ENCODE data around the gene LARP6.
"Not testable (repeated sequence)": the region's sequence is repeated elsewhere in the genome, so short reads cannot be mapped to it uniquely, and the experiment has no call there.

LARP6 gene

DNA sequence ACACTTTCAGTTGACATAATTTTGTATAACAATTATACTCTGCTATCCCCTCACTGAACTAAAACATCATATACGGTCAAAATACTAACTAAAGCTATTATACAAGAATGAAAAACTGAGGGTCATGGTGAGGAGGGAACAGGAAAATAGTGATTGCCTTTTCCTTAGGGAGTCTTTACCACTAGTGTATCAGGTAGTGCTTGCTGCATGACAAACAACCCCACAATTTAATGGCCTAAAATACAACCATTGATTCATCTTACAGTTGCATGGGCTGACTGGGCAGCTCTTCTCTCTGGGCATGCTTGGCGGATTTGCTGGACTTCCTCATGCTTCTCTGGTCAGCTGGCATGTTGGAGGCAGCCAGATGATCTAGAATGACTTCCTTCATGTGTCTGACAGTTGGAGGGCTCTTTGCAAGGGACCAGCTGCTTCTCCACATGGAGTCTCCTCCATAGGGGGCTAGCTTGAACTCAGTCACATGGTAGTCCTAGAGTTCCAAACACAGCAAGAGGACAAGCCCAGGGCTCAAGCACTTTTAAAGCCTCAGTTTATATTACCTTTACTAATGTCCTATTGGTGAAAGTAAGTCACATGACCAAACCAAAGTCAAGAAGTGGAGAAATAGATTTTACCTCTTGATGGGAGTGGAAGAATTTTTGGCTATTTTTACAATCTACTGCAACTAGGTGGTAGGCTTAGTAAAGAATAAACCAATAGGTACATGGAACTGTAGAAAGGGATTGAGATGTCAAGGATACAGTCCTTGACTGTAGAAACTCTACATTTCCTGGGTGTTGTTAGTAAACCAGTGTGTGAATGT, 19.5 kb upstream of the LARP6 start:
- Histone ChIP-seq H3K9me3 (replicated peaks; ENCODE audit: low read length) (no peaks in the 10 kb centered on the region), H3K4me2 (ENCODE audit: low read length) (no peak overlapping the region), H3K9ac (ENCODE audit: low read depth, low read length) (no peak overlapping the region), H3K27me3 (ENCODE audit: control insufficient read depth, insufficient read depth, low read length) (no peaks in the 10 kb centered on the region), H3K36me3 (ENCODE audit: insufficient read depth, low read length) (no peaks in the 10 kb centered on the region), H3K4me3 (ENCODE audit: low read length) (no peak overlapping the region), H3K4me1 (ENCODE audit: control insufficient read depth, insufficient read depth, low read length) (peaks cover 16% of the 10 kb centered on the region)

DNA sequence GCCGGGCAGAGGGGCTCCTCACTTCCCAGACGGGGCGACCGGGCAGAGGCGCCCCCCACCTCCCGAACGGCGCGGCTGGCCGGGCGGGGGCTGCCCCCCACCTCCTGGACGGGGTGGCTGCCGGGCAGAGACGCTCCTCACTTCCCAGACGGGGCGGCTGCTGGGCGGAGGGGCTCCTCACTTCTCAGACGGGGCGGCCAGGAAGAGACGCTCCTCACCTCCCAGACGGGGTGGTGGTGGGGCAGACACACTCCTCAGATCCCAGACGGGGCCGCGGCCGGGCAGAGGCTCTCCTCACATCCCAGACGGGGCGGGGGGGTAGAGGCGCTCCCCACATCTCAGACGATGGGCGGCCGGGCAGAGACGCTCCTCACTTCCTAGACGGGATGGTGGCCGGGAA, 17.5 kb upstream of the LARP6 start:
- not testable (repeated sequence) for H3K27me3 ChIP-seq (ENCODE audit: control insufficient read depth, insufficient read depth, low read length); H3K4me2 ChIP-seq (ENCODE audit: low read length); H3K9ac ChIP-seq (ENCODE audit: low read depth, low read length); H3K4me3 ChIP-seq (ENCODE audit: low read length); H3K9me3 ChIP-seq (replicated peaks; ENCODE audit: low read length); H3K36me3 ChIP-seq (ENCODE audit: insufficient read depth, low read length)
- H3K4me1 ChIP-seq (ENCODE audit: control insufficient read depth, insufficient read depth, low read length): peaks cover 32% of the 10 kb centered on the region

DNA sequence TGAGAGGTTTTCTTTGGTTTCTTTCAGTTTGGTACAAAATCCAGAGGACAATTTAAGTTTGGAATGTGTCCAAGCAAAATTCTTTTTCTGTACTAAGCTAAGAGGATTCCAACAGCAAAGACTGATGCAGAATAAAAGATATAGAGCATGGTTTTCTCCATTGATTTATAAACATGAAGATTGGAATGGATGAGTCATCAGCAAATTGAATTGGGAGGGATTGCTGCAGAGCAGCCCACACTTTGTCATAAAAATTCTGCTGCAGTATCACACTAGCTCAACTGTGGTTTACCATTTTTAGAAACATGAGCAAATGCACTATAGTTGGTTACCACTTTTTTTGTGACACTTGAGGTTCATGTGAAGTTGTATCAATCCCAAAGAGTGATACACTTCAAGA, 16.1 kb upstream of the LARP6 start:
- peaks cover 32% of the 10 kb centered on the region for H3K4me1 ChIP-seq (ENCODE audit: control insufficient read depth, insufficient read depth, low read length)
- H3K9ac ChIP-seq (ENCODE audit: low read depth, low read length): no peak overlapping the region
- H3K27me3 ChIP-seq (ENCODE audit: control insufficient read depth, insufficient read depth, low read length): no peaks in the 10 kb centered on the region
- peak overlapping the region; percentile 5 for H3K4me2 ChIP-seq (ENCODE audit: low read length)
- no peaks in the 10 kb centered on the region for H3K9me3 ChIP-seq (replicated peaks; ENCODE audit: low read length)
- H3K36me3 ChIP-seq (ENCODE audit: insufficient read depth, low read length): no peaks in the 10 kb centered on the region
- H3K4me3 ChIP-seq (ENCODE audit: low read length): no peak overlapping the region

DNA sequence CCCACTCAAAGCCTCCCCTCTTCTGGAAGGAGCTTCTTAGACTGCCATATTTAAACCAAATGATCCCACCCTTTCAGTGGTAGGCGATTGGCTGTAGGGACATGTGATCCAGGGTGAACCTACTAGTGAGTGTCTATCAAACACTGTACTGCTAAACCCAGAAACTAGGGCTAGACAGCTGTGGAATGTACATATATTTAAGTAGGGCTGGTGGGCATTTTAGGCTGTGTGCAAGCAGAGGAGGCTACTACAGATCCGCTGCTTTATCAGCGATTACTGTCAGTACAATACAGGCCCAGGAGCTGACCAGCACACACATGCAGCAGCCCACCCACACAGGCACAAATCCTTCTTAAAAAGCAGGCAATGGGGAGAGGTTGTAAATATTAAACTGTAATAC, 15.4 kb upstream of the LARP6 start:
- H3K27me3 ChIP-seq (ENCODE audit: control insufficient read depth, insufficient read depth, low read length): no peaks in the 10 kb centered on the region
- no peaks in the 10 kb centered on the region for H3K36me3 ChIP-seq (ENCODE audit: insufficient read depth, low read length)
- no peak overlapping the region for H3K4me3 ChIP-seq (ENCODE audit: low read length)
- no peak overlapping the region for H3K4me2 ChIP-seq (ENCODE audit: low read length)
- no peak overlapping the region for H3K9ac ChIP-seq (ENCODE audit: low read depth, low read length)
- H3K4me1 ChIP-seq (ENCODE audit: control insufficient read depth, insufficient read depth, low read length): peaks cover 30% of the 10 kb centered on the region
- H3K9me3 ChIP-seq (replicated peaks; ENCODE audit: low read length): no peaks in the 10 kb centered on the region

DNA sequence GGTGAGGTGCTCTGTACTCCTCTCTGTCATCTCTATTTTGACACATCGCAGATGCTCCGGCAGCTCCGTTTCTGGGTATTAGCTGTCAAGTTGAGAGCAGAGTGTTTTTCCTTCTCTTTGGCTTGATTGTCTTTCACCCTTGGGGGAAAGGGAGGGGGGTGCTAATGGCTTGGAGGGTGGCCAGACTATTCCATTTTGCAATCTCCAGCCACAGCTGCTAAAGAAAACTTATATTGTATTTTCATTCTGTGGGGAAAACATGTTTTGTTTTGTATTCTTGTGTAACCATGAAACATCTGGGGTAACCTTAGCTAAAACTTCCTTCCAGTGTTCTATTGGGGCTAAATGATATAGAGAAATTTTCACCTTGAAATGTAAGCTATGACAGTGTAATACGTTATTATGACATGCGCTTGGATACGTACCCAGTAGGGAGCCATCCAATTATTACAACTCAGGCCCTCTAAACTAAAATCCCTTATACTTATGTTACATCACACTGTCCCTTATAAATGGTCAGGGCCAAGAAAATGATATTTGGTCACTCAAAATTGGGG, 14.0 kb upstream of the LARP6 start:
- H3K4me3 ChIP-seq (ENCODE audit: low read length): no peak overlapping the region
- H3K9ac ChIP-seq (ENCODE audit: low read depth, low read length): no peak overlapping the region
- no peaks in the 10 kb centered on the region for H3K9me3 ChIP-seq (replicated peaks; ENCODE audit: low read length)
- H3K27me3 ChIP-seq (ENCODE audit: control insufficient read depth, insufficient read depth, low read length): no peaks in the 10 kb centered on the region
- peaks cover 42% of the 10 kb centered on the region for H3K4me1 ChIP-seq (ENCODE audit: control insufficient read depth, insufficient read depth, low read length)
- peak overlapping the region; percentile 45 for H3K4me2 ChIP-seq (ENCODE audit: low read length)
- no peaks in the 10 kb centered on the region for H3K36me3 ChIP-seq (ENCODE audit: insufficient read depth, low read length)

DNA sequence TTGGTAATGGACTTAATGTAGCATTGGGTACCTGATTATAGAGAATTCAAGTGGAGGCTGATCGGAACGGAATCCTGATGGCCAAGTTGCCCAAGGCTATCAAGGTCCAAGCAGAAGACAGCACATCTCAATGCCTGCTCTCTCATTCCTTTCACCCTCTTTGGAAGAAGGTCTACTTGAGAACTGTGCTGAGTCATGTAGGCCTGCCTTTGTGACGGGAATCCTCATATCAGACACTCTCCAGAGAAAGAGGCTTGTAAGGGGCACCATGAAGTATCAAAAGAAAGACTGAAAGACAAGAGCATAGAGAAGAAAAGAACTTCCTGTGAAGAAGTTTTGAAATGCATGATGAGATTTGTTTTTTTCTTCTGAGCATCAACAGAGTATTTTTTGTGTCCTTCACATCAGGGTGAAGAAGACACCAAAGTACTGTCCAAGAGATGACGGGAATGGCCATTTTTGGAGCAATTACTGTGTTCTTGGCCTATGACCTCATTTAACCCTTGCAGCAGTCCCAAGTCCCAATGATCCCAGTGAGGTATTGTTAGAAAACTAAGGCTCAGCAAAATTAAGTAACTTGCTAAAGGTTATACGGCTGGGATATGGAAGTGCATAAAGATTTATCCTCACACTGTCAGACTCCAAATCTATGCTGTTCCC, 13.2 kb upstream of the LARP6 start:
- Histone ChIP-seq H3K27me3 (ENCODE audit: control insufficient read depth, insufficient read depth, low read length) (no peaks in the 10 kb centered on the region), H3K9ac (ENCODE audit: low read depth, low read length) (no peak overlapping the region), H3K4me3 (ENCODE audit: low read length) (no peak overlapping the region), H3K4me1 (ENCODE audit: control insufficient read depth, insufficient read depth, low read length) (peaks cover 45% of the 10 kb centered on the region), H3K36me3 (ENCODE audit: insufficient read depth, low read length) (no peaks in the 10 kb centered on the region), H3K4me2 (ENCODE audit: low read length) (no peak overlapping the region), H3K9me3 (replicated peaks; ENCODE audit: low read length) (no peaks in the 10 kb centered on the region)

DNA sequence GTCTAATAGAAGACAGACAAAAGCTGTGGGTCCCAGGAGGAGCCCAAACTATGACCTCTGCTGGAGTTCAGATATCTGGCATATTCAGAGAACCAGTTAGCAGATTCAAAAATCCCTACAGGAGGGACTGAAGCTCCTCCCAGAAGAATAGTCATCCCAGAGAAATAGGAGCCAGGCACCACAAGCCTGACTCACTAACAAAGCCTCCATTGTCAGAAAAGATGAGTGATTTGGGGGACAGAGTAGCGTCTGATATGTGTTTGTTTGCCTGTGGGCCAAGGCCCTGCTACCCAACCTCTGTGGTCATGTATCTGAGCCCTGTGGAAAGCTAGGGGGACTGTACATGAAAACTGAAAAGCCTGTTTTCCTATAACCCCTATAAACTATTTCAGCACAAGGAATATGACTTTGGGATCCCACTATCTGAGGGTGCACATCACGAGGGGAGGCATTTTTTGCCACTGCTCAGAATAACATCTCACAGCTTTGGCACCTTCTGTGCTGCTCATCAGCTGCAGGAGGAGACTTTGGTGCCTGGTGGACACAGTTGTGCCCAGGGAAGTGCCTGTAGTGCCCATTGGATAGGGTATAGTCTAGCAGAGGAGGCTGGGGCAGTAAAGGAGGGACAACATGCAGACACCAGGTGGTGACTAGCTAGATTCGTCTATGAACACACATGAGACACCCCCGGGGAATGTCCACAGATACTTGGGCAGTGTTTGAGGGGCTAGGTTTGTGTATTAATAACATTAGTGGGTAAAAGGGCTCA, 9.7 kb upstream of the LARP6 start:
- peak overlapping the region; percentile 33 for H3K9ac ChIP-seq (ENCODE audit: low read depth, low read length)
- peaks cover 32% of the 10 kb centered on the region for H3K4me1 ChIP-seq (ENCODE audit: control insufficient read depth, insufficient read depth, low read length)

DNA sequence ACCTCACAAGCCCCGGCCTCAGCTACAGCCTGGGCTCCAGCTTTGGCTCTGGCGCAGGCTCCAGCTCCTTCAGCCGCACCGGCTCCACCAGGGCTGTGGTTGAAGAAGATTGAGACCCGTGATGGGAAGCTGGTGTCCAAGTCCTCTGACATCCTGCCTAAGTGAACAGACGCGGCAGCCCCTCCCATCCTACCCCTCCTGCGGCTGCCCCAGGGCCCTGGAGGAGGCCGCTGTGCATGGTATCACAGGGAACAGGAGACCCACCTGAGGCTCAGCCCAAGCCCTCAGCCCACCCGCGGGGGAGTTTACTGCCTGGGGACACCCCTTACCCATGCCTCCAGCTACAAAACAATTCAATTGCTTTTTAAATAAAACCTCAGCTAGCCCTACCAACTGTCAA, 6.0 kb upstream of the LARP6 start:
- Histone ChIP-seq H3K9ac (ENCODE audit: low read depth, low read length) (no peak overlapping the region), H3K36me3 (ENCODE audit: insufficient read depth, low read length) (no peaks in the 10 kb centered on the region), H3K4me1 (ENCODE audit: control insufficient read depth, insufficient read depth, low read length) (peaks cover 43% of the 10 kb centered on the region), H3K27me3 (ENCODE audit: control insufficient read depth, insufficient read depth, low read length) (no peaks in the 10 kb centered on the region), H3K9me3 (replicated peaks; ENCODE audit: low read length) (no peaks in the 10 kb centered on the region), H3K4me3 (ENCODE audit: low read length) (no peak overlapping the region), H3K4me2 (ENCODE audit: low read length) (no peak overlapping the region)

More for the DNA sequence above, 9.7 kb upstream of the LARP6 start:
- H3K4me2 ChIP-seq (ENCODE audit: low read length): peak overlapping the region; percentile 38
- no peaks in the 10 kb centered on the region for H3K36me3 ChIP-seq (ENCODE audit: insufficient read depth, low read length)
- H3K4me3 ChIP-seq (ENCODE audit: low read length): no peak overlapping the region
- H3K9me3 ChIP-seq (replicated peaks; ENCODE audit: low read length): no peaks in the 10 kb centered on the region
- no peaks in the 10 kb centered on the region for H3K27me3 ChIP-seq (ENCODE audit: control insufficient read depth, insufficient read depth, low read length)

DNA sequence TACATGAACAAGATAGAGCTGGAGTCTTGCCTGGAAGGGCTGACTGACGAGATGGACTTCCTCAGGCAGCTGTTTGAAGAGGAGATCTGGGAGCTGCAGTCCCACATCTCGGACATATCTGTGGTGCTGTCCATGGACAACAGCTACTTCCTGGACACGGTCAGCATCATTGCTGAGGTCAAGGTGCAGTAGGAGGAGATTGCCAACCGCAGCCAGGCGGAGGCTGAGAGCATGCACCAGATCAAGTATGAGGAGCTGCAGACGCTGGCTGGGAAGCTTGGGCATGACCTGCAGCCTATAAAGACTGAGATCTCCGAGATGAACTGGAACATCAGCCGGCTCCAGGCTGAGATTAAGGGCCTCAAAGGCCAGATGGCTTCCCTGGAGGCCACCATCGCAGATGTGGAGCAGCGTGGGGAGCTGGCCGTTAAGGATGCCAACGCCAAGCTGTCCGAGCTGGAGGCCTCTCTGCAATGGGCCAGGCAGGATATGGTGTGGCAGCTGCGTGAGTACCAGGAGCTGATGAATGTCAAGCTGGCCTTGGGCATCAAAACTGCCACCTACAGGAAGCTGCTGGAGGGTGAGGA, 5.5 kb upstream of the LARP6 start:
- Histone ChIP-seq H3K4me2 (ENCODE audit: low read length) (no peak overlapping the region), H3K4me1 (ENCODE audit: control insufficient read depth, insufficient read depth, low read length) (peaks cover 48% of the 10 kb centered on the region), H3K4me3 (ENCODE audit: low read length) (no peak overlapping the region), H3K9me3 (replicated peaks; ENCODE audit: low read length) (no peaks in the 10 kb centered on the region), H3K36me3 (ENCODE audit: insufficient read depth, low read length) (no peaks in the 10 kb centered on the region), H3K27me3 (ENCODE audit: control insufficient read depth, insufficient read depth, low read length) (no peaks in the 10 kb centered on the region), H3K9ac (ENCODE audit: low read depth, low read length) (no peak overlapping the region)

DNA sequence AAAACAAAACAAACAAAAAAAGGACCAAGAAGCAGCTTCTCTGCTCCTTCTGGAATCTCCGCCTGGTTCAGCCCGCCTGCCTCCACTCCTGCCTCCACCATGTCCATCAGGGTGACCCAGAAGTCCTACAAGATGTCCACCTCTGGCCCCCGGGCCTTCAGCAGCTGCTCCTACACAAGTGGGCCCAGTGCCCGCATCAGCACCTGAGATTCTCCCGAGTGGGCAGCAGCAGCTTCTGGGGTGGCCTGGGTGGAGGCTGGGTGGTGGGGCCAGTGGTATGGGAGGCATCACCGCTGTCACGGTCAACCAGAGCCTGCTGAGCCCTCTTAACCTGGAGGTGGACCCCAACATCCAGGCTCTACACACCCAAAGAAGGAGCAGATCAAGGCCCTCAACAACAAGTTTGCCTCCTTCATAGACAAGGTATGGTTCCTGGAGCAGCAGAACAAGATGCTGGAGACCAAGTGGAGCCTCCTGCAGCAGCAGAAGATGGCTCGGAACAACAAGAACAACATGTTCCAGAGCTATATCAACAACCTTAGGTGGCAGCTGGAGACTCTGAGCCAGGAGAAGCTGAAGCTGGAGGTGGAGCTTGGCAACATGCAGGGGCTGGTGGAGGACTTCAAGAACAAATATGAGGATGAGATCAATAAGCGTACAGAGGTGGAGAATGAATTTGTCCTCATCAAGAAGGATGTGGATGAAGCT, 4.8 kb upstream of the LARP6 start:
- peaks cover 45% of the 10 kb centered on the region for H3K4me1 ChIP-seq (ENCODE audit: control insufficient read depth, insufficient read depth, low read length)
- not testable (repeated sequence) for H3K27me3 ChIP-seq (ENCODE audit: control insufficient read depth, insufficient read depth, low read length); H3K36me3 ChIP-seq (ENCODE audit: insufficient read depth, low read length); H3K4me2 ChIP-seq (ENCODE audit: low read length); H3K4me3 ChIP-seq (ENCODE audit: low read length); H3K9ac ChIP-seq (ENCODE audit: low read depth, low read length); H3K9me3 ChIP-seq (replicated peaks; ENCODE audit: low read length)
